Activated B cell treated with CpG ODN at 0.5 μM for 24 hours (primary cell): ENCODE results near the gene GRIA4. TPM values are rescaled to one million over a fixed set of nuclear protein-coding genes. Genes with fewer than 3 reads are reported as not detected.
"Not testable (repeated sequence)": the region's sequence is repeated elsewhere in the genome, so short reads cannot be mapped to it uniquely, and the experiment has no call there.

Experiments
- ATAC-seq: fragments of 200-7000 bp; cut with Tn5 transposase; one replicate; pipeline ENCODE4 v1.10.0; 2021; ENCODE audit warnings: low read depth, mild to moderate bottlenecking, moderate library complexity
- CTCF ChIA-PET: fragments of 350-600 bp; sonication (Branson Sonifier 250); formaldehyde crosslinking; loops from one replicate; lab custom pipeline; 2021; ENCODE audit warnings: antibody characterized with exemption; lab: Charles Lee
- POLR2A ChIA-PET: fragments of 350-600 bp; sonication (Branson Sonifier 250); formaldehyde crosslinking; loops from one replicate; lab custom pipeline; 2021; ENCODE audit warnings: antibody characterized with exemption; lab: Charles Lee
- DNase-seq: peaks from one replicate; pipeline ENCODE4 v3.0.0; 2022
- H3K27ac Mint-ChIP-seq: one replicate; pipeline ENCODE4 v1.8.0; 2020; ENCODE audit warnings: mixed read lengths
- H3K27me3 Mint-ChIP-seq: one replicate; pipeline ENCODE4 v1.8.0; 2021; ENCODE audit warnings: mixed read lengths
- H3K36me3 Mint-ChIP-seq: one replicate; pipeline ENCODE4 v1.8.0; 2021; ENCODE audit warnings: low read depth, mixed read lengths
- H3K4me1 Mint-ChIP-seq: one replicate; pipeline ENCODE4 v1.8.0; 2021; ENCODE audit warnings: mixed read lengths
- H3K4me3 Mint-ChIP-seq: one replicate; pipeline ENCODE4 v1.8.0; 2020; ENCODE audit warnings: mild to moderate bottlenecking, mixed read lengths
- H3K9me3 Mint-ChIP-seq: one replicate; pipeline ENCODE4 v1.8.0; 2020; ENCODE audit warnings: mixed read lengths
- CTCF ChIP-seq: fragments of 200-600 bp; IDR thresholded peaks from one replicate; pipeline ENCODE4 v1.8.0; 2022; ENCODE audit warnings: antibody characterized with exemption, mild to moderate bottlenecking
- intact Hi-C: fragments of 100-400 bp; cut with micrococcal nuclease; formaldehyde crosslinking; loops from one replicate; pipeline ENCODE4 v1.15.1; 2024
- total RNA-seq: library from RNA; stranded (reverse); gene quantifications from 2 replicates; pipeline ENCODE4 v1.2.3, GENCODE V29; 2022

GRIA4 gene
- total RNA-seq, 1 donor from 2014 or later: not detected

- POLR2A ChIA-PET: no interaction called here
- Mint-ChIP-seq H3K27me3 (no peaks in the 10 kb centered on the region), H3K4me1 (peaks cover 2% of the 10 kb centered on the region), H3K36me3 (peaks cover 58% of the 10 kb centered on the region), H3K9me3 (peaks cover 19% of the 10 kb centered on the region), H3K27ac (no peak overlapping the region), H3K4me3 (no peak overlapping the region)
- DNase-seq (no peak), ATAC-seq (no peak)
- CTCF ChIA-PET: no interaction called here
- no peak for TF ChIP-seq CTCF
- intact Hi-C loops: no loop called here
These were observed 391.6 kb downstream of the GRIA4 start for GRCh38 chr11:106001304-106002012.

GRCh38 chr11:106003094-106003493, 393.2 kb downstream of the GRIA4 start:
- H3K27ac Mint-ChIP-seq, H3K4me1 Mint-ChIP-seq, H3K27me3 Mint-ChIP-seq, CTCF ChIA-PET, DNase-seq, intact Hi-C loops, POLR2A ChIA-PET, ATAC-seq, H3K4me3 Mint-ChIP-seq: not testable (repeated sequence)
- peaks cover 19% of the 10 kb centered on the region for H3K9me3 Mint-ChIP-seq
- H3K36me3 Mint-ChIP-seq: peaks cover 70% of the 10 kb centered on the region

GRCh38 chr11:106011481-106011880, 401.6 kb downstream of the GRIA4 start:
- intact Hi-C loops: no loop called here
- no peak overlapping the region for H3K4me3 Mint-ChIP-seq
- TF ChIP-seq CTCF: no peak
- no peaks in the 10 kb centered on the region for H3K27me3 Mint-ChIP-seq
- ATAC-seq (no peak), DNase-seq (no peak)
- ChIA-PET POLR2A (no interaction called here), CTCF (no interaction called here)
- H3K4me1 Mint-ChIP-seq: peaks cover 13% of the 10 kb centered on the region
- H3K9me3 Mint-ChIP-seq: no peaks in the 10 kb centered on the region
- peaks cover 58% of the 10 kb centered on the region for H3K36me3 Mint-ChIP-seq
- H3K27ac Mint-ChIP-seq: no peak overlapping the region

- CTCF ChIA-PET: no interaction called here
These were observed 402.9 kb downstream of the GRIA4 start for GRCh38 chr11:106012744-106013143.

GRCh38 chr11:106014035-106014434, 404.2 kb downstream of the GRIA4 start:
- ATAC-seq (no peak), DNase-seq (no peak)
- H3K27me3 Mint-ChIP-seq: no peaks in the 10 kb centered on the region
- POLR2A ChIA-PET: no interaction called here
- no peak for TF ChIP-seq CTCF
- H3K4me1 Mint-ChIP-seq: peaks cover 24% of the 10 kb centered on the region
- no peak overlapping the region for H3K4me3 Mint-ChIP-seq
- H3K9me3 Mint-ChIP-seq: no peaks in the 10 kb centered on the region
- intact Hi-C loops: no loop called here
- CTCF ChIA-PET: no interaction called here
- H3K27ac Mint-ChIP-seq: no peak overlapping the region
- H3K36me3 Mint-ChIP-seq: peaks cover 38% of the 10 kb centered on the region

More at GRCh38 chr11:106012744-106013143, 402.9 kb downstream of the GRIA4 start:
- Mint-ChIP-seq H3K27ac (no peak overlapping the region), H3K9me3 (no peaks in the 10 kb centered on the region), H3K4me3 (no peak overlapping the region), H3K27me3 (no peaks in the 10 kb centered on the region), H3K36me3 (peaks cover 46% of the 10 kb centered on the region), H3K4me1 (peaks cover 15% of the 10 kb centered on the region)
- TF ChIP-seq CTCF: no peak
- no peak for ATAC-seq
- intact Hi-C loops: no loop called here
- no peak for DNase-seq
- POLR2A ChIA-PET: no interaction called here
